KMS-11 (cell line): ENCODE data around the gene POLD1.

Experiments
- H2AFZ ChIP-seq: fragments of 200-600 bp; sonication (generic); 2 replicates; pipeline ENCODE4 v1.6.1; 2016; ENCODE audit warnings: antibody characterized with exemption, mixed run types, low read depth
- H3K27ac ChIP-seq: fragments of 200-600 bp; sonication (generic); 2 replicates; pipeline ENCODE4 v1.6.1; 2016; ENCODE audit warnings: mild to moderate bottlenecking, mixed run types
- H3K27me3 ChIP-seq: fragments of 200-600 bp; sonication (generic); 2 replicates; pipeline ENCODE4 v1.6.1; 2017; ENCODE audit warnings: mild to moderate bottlenecking, low read depth, mixed run types, moderate library complexity; ENCODE audit not compliant: insufficient read depth
- H3K36me3 ChIP-seq: fragments of 200-600 bp; sonication (generic); 2 replicates; pipeline ENCODE4 v1.6.1; 2017; ENCODE audit warnings: mild to moderate bottlenecking, mixed run types; ENCODE audit not compliant: insufficient read depth
- H3K4me1 ChIP-seq: fragments of 200-600 bp; sonication (generic); 2 replicates; pipeline ENCODE4 v1.6.1; 2016; ENCODE audit warnings: mild to moderate bottlenecking, low read depth, mixed run types; ENCODE audit not compliant: poor library complexity, severe bottlenecking
- H3K4me2 ChIP-seq: fragments of 200-600 bp; sonication (generic); 2 replicates; pipeline ENCODE4 v1.7.0; 2016; ENCODE audit warnings: mild to moderate bottlenecking, mixed run types
- H3K4me3 ChIP-seq: fragments of 200-600 bp; sonication (generic); IDR thresholded peaks from 2 replicates; pipeline ENCODE4 v1.6.1; 2017; ENCODE audit warnings: low read depth, low read length, mixed read lengths; ENCODE audit not compliant: insufficient read depth
- H3K79me2 ChIP-seq: fragments of 200-600 bp; sonication (generic); 2 replicates; pipeline ENCODE4 v1.6.1; 2016; ENCODE audit warnings: low read depth, mixed run types; ENCODE audit not compliant: insufficient read depth
- H3K9ac ChIP-seq: fragments of 200-600 bp; sonication (generic); 2 replicates; pipeline ENCODE4 v1.6.1; 2016; ENCODE audit warnings: mild to moderate bottlenecking, mixed run types
- H4K20me1 ChIP-seq: fragments of 200-600 bp; sonication (generic); 2 replicates; pipeline ENCODE4 v1.6.1; 2016; ENCODE audit warnings: mild to moderate bottlenecking, mixed run types; ENCODE audit not compliant: insufficient read depth
- TF ChIP-seq, protein P1 (sequence below): fragments of 200-600 bp; sonication (generic); conservative IDR thresholded peaks from 2 replicates; pipeline ENCODE4 v1.6.1; 2017; ENCODE audit warnings: low read depth, mild to moderate bottlenecking, antibody characterized with exemption, low read length, moderate library complexity, mixed read lengths

POLD1 gene

GRCh38 chr19:50417111-50418081, 33.2 kb downstream of the POLD1 start:
- Histone ChIP-seq H3K9ac (no peak overlapping the region), H3K79me2 (no peaks in the 10 kb centered on the region), H3K4me1 (peaks cover 23% of the 10 kb centered on the region), H3K4me2 (no peak overlapping the region), H3K27ac (no peak overlapping the region), H3K27me3 (no peaks in the 10 kb centered on the region), H2AFZ (no peak overlapping the region), H3K36me3 (no peaks in the 10 kb centered on the region), H3K4me3 (no peak overlapping the region), H4K20me1 (no peaks in the 10 kb centered on the region)
- TF ChIP-seq, protein P1, sequence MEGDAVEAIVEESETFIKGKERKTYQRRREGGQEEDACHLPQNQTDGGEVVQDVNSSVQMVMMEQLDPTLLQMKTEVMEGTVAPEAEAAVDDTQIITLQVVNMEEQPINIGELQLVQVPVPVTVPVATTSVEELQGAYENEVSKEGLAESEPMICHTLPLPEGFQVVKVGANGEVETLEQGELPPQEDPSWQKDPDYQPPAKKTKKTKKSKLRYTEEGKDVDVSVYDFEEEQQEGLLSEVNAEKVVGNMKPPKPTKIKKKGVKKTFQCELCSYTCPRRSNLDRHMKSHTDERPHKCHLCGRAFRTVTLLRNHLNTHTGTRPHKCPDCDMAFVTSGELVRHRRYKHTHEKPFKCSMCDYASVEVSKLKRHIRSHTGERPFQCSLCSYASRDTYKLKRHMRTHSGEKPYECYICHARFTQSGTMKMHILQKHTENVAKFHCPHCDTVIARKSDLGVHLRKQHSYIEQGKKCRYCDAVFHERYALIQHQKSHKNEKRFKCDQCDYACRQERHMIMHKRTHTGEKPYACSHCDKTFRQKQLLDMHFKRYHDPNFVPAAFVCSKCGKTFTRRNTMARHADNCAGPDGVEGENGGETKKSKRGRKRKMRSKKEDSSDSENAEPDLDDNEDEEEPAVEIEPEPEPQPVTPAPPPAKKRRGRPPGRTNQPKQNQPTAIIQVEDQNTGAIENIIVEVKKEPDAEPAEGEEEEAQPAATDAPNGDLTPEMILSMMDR: no peak

DNA sequence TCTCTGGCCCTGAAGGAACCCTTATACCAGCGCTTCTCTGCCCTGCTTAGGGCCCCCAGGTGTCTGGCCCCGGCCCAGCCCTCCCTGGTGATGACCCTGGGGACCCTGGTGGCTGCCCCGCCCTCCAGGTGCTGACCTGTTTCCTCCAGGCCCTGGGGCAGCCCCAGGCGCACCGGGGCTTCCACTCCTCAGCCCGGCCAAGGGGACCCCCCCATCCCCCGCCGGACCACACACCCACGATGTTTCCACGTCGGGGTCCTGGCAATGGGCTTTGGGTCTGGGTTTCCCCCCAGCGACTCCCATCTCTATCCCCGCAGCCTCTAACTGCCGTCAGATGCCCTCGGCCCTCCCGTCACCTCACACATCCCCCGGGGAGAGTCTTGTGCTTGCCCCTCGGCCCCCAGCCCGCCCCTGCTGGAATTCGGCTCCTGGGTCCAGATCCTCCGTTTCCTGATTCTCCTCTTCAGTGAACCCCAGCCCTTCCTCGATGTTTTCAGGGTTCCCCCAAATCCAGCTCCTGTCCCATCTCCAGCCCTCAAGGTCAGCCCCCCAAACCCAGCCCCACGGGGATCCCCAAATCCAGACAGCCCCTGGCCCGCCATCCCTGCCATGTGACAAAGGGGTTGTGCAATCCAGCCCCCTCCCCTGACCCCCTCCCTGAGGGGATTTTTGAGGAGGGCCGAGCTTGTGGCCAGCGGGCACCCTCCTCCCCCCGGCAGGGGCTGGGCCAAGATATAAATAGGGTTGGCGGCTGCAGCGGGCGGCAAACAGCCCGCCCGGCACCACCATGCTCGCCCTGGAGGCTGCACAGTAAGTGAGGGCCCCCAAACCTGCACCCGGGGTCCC, 34.3 kb downstream of the POLD1 start, which contains the start of gene SPIB:
SPIB (plus strand) TSS at position 763 of the 846 bp plus-strand sequence; CDS start at position 788, 25 bp downstream.
- H3K27ac ChIP-seq: no peak within 1 kb of the TSS
- peak within 1 kb of the TSS; percentile 76; the same call in 1 of the 2 replicates for H2AFZ ChIP-seq
- no peak within 1 kb of the TSS for H3K4me3 ChIP-seq
- peak within 1 kb of the TSS; percentile 96 for H3K4me2 ChIP-seq
- no peaks in the 10 kb centered on the region for H3K79me2 ChIP-seq
- no peaks in the 10 kb centered on the region for H4K20me1 ChIP-seq
- no peaks in the 10 kb centered on the region for H3K36me3 ChIP-seq
- H3K4me1 ChIP-seq: peaks cover 23% of the 10 kb centered on the region
- peak within 1 kb of the TSS; percentile 43; the same call in 1 of the 2 replicates for H3K9ac ChIP-seq
- H3K27me3 ChIP-seq: no peaks in the 10 kb centered on the region
- TF ChIP-seq, protein P1: no peak

DNA sequence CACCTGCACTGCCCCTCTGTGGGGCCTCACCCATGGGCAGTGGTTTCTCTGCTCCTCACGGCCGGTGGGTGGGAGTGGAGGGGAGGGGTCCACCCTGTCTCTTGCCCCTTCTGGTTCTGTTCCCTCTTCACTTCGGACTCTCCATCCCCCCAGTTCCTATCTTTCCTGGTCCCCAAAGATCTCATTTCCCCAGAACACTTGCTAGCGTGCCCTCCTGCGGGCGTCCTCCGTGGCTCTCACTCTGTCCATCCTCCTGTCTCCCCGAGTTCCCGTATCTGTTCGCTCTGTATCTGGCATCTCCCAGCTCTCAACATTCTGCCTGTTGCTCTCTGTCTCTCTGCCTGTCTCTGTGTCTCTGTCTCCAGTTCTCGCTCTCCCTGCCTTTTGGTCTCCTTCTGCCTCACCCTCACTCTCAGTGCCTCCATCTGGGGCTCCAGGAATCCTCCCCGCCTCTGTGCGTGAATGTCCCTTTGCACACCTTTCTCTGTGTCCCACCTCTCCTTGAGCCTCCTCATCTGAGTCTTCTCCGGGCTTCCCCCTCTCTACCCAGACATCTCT, 35.0 kb downstream of the POLD1 start:
- Histone ChIP-seq H2AFZ (peak overlapping the region; percentile 76; the same call in 1 of the 2 replicates), H3K79me2 (no peaks in the 10 kb centered on the region), H3K27ac (no peak overlapping the region), H3K4me3 (no peak overlapping the region), H3K36me3 (no peaks in the 10 kb centered on the region), H3K4me1 (peaks cover 23% of the 10 kb centered on the region), H4K20me1 (no peaks in the 10 kb centered on the region), H3K27me3 (no peaks in the 10 kb centered on the region), H3K4me2 (peak overlapping the region; percentile 96), H3K9ac (peak overlapping the region; percentile 43; the same call in 1 of the 2 replicates)
- TF ChIP-seq, protein P1: no peak

DNA sequence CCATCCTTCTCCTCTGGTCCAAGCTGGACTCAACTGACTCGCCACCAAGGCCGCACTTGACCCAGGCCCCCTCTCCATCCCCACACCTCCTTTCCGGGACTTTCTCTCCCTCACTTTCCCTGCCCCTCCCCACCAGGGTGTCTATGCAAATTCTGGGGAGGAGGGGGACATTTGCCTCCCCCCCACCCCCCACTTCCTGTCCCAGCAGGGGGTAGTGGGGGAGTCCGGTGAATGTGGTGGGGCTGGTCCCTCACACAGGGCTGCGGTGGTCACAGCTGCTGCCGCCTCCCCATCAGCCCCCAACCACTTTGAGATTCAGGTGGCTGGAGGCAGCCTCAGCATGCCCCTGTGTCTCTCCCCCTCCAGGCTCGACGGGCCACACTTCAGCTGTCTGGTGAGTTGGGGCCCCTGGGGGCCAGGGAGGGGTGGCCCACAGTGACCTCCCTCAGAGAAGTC, 35.5 kb downstream of the POLD1 start:
- Histone ChIP-seq H3K9ac (no peak overlapping the region; the same call in 1 of the 2 replicates), H3K27me3 (no peaks in the 10 kb centered on the region), H2AFZ (peak overlapping the region; percentile 76; the same call in 1 of the 2 replicates), H3K79me2 (no peaks in the 10 kb centered on the region), H3K4me3 (no peak overlapping the region), H3K36me3 (no peaks in the 10 kb centered on the region), H3K27ac (no peak overlapping the region), H3K4me2 (peak overlapping the region; percentile 96), H4K20me1 (no peaks in the 10 kb centered on the region), H3K4me1 (peaks cover 23% of the 10 kb centered on the region)
- TF ChIP-seq, protein P1: no peak
